ENCODE data around the gene FALEC.

The FALEC gene

DNA sequence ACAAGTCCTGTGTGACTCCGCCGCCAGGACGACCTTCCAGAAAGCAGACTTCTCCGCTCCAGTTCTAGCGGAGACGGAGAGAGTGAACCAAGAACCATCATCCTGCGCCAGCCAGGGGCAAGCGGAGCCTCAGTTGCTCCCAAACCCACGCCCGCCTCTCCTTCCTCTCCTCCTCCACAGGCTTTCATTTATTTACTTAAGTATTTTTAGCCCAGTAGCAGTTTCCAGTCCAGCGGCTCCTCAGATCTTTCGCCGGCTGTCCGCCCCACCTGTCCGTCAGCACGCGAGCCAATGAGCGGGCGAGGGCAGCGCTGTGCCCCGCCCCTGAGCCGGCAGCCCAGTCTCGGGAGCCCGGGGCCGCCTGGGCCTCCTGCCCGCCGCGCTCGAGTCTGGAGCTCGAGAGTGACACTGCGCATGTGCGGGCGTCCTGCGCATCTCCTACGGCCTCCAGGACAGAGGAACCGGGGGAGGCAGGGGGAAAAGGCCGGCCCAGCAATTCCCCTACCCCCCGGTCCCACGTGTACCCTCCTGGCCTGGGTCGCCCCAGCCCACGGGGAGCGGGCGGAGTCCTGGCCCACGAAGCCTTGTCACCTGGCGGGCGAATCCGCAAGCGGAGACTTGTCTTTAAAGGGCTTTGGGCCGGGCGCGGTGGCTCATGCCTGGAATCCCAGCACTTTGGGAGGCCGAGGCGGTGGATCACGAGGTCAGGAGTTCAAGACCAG lies at the start of gene FALEC:
FALEC (plus strand) TSS at position 425 of the 722 bp plus-strand sequence.
- DNase-seq, result peak; percentile 93 to 94

DNA sequence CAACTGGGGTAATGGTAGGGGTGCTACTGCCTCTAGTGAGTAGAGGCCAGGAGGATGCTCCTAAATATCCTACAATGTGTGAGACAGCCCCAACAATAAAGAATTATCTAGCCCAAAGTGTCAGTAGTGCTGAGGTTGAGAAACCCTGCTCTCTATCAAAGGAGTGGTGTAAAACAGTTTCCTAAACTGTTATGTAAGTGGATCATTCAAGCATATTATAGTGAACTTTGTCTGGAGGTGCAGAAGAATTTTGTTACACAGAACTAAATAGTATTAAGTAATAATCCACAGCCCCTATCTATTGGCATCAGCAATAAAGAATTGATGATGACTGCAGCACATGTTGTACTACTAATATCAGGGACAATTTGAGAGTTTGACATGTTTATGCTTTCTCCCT lies 48.6 kb upstream of the FALEC start:
- DNase-seq, result no peak

DNA sequence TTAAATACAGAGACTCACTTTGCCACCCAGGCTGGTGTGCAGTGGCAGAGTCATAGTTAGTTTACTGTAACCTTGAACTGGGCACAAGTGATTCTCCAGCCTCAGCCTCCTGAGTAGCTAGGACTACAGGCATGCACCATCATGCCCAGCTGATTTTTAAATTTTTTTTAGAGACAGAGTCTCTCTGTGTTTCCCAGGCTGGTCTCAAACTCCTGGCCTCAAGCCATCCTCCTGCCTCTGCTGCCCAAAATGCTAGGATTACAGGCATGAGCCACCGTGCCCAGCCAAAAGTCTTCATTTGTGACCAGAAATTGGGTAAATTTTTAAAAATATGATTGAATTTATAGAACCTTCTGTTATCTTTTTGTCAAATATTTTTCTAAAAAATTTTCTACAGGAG lies 46.3 kb upstream of the FALEC start:
- no peak for DNase-seq

DNA sequence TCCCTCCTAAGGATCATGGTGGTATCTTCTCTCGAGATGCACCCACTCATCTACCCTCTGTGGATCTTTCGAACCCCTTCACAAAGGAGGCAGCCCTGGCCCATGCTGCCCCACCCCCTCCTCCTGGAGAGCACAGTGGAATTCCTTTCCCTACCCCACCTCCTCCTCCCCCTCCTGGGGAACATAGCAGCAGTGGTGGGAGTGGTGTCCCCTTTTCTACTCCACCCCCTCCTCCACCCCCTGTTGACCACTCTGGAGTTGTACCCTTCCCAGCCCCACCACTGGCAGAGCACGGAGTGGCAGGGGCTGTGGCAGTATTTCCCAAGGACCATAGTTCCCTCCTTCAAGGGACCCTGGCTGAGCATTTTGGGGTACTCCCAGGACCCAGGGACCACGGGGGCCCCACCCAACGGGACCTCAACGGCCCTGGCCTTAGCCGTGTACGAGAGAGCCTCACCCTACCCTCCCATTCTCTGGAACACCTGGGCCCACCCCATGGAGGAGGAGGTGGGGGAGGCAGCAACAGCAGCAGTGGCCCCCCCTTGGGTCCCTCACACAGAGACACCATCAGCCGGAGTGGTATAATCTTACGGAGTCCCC lies 42.9 kb upstream of the FALEC start:
- no peak for DNase-seq

DNA sequence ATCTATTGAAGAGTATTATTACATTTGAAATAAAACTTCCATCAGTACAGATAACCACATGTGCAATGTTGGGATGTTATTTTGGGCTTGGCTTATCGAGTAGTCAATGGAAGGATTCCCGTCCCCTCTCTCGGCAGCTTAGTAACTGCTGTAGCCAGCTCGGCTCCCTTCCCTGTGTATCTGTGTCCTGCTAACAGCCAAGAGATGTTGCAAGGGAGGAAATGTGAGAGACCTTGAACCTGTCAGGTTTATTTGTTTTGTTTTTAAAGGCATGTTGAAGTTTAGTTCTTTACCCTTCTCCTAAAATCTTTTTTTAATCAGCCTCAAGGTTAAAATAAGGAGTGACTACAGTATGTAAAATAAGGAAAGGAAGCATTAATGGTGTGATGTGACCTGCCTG lies 41.9 kb upstream of the FALEC start:
- no peak for DNase-seq

DNA sequence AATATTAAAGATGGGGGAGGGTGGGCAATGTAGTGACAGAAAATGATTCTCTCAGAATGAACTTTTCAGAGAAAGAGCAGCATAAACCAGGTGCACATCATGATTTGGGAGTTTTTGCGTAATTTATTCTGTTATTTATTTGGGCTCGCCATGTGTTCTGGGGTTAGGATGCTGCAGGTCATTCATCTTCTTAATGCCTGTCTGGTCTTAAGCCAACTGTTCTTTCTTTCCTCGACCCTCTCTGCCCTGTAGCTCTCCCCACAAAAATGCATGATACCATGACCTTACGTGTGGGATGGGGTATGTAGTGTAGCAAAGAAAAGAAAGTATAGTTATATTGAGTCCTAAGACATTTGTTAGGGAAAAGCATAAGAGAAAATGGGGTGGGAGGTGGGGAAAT lies 40.7 kb upstream of the FALEC start:
- DNase-seq, result no peak

DNA sequence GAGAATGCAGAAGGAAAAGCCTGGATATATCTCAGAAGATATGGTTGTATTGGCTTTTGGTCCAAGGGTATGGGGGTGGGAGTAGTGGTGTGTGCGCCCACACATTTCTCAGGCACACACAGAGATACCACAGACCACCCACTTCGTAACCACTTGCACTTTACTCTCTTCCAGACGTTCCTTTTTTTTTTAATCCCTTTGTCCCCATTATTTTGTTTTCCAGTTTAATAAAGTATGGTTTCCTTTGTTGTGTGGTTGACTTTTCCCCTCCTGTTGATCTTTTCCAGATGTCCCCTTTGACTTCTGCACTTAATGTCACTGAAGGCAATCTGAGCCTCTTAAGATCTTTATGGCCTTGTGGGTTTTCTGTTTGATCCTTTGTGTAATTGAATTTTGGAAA lies 38.8 kb upstream of the FALEC start:
- no peak for DNase-seq

DNA sequence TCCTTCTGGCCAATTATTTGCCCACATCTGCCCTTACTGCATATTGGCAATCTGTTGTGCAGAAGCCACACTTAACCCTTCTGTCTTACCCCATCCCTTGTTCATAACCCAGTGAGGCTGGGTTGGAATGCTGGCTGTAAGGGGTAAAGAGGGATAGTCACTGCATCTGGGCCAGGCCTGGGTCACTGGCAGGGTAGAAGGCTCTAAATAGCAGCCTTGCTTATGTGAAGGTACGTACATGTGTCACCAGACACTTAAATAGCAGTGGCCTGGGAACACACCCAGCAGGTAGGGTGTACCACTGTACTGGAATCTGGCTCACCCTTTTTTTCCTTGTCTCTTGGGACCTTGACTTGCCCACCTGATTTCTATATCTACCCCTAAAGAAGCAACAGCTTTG lies 38.2 kb upstream of the FALEC start:
- DNase-seq, result no peak

DNA sequence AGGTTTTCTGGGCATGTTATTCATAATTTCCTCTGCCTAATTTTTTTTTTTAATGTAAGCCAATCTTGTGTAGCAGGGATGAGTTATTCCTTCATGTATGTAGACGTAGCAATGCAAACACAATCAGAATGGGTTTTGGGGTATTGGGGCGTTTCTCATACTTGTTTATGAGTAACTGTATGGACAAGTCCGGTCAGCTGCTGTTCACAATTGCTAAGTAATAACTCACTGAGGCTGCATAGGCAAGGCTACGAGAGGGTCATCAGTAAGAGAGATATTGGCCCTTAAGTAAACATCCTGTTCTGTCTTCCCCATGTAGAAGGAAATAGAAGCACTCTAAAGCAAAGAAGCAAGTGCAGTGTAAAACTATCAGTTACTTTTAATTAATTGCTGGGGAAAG lies 37.8 kb upstream of the FALEC start:
- no peak for DNase-seq

DNA sequence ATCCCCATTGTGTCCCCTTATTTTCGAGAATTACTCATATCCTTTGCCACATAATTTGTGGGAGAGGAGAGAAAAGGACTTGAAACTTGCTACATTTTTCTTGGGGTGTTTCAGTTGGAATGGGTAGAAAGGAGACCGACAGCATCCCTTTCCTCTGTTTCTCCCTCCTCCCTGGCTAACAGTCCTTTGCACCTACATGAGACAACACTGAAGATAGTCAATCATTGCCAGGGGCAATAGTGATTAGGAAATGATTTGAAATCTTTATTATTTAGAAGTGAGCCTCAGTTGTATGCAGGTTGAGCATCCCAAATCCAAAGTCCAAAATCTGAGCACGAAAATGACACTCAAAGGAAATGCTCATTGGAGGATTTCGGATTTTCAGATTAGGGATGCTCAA lies 36.2 kb upstream of the FALEC start:
- no peak for DNase-seq

DNA sequence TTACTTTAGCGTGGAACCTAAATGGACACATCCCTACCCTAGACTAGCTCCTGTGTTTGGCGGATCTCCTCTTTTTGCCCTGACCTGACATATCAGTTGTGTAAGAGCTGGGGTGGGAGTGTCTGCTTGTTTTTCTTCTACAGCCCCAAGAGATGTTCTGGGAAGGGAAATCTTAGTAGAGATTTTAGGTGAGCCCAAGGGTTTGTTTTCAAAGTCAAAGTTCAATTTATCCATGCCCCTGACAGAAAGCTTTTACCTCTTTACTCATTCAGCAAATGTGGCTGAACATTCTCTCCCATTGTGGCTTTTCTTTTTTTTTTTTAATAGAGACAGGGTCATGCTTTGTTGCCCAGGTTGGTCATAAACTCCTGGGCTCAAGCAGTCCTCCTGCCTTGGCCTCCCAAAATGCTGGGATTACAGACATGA lies 35.6 kb upstream of the FALEC start:
- no peak for DNase-seq

DNA sequence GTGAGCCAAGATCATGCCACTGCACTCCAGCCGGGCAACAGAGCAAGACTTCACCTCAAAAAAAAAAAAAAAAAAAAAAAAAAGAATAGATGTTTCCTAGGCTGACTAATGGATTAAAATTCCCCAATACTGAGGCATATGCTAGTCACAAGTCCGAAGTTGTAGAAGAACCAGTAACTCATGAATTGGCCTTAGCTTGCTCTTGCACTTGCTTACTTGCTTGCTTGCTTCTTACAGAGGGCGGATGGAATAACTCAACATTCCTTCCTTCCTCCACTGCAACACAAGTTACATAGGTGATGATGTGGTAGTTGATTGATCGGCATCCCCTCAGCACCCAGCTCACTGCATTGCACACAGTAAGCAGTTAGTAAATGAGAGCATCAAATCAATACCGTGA lies 31.1 kb upstream of the FALEC start:
- DNase-seq, result no peak

DNA sequence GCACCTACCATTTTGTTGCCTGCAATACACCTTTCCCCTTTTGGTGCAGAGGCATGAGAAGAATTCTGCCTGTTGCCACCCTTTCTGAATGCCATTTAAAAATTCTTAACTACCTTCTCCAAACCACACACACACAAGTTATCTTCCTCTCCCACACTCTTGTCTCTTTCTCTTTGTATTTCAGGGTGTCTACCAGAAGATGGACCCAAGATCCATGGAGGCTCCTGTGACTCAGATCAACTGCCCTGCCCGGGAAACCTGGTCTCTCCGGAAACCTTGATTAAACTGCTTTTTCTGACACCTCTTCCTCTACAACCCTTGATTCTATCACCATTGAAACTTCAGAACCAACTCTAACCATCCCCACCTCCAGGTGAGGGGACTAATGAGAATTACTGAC lies 30.7 kb upstream of the FALEC start:
- DNase-seq, result no peak

DNA sequence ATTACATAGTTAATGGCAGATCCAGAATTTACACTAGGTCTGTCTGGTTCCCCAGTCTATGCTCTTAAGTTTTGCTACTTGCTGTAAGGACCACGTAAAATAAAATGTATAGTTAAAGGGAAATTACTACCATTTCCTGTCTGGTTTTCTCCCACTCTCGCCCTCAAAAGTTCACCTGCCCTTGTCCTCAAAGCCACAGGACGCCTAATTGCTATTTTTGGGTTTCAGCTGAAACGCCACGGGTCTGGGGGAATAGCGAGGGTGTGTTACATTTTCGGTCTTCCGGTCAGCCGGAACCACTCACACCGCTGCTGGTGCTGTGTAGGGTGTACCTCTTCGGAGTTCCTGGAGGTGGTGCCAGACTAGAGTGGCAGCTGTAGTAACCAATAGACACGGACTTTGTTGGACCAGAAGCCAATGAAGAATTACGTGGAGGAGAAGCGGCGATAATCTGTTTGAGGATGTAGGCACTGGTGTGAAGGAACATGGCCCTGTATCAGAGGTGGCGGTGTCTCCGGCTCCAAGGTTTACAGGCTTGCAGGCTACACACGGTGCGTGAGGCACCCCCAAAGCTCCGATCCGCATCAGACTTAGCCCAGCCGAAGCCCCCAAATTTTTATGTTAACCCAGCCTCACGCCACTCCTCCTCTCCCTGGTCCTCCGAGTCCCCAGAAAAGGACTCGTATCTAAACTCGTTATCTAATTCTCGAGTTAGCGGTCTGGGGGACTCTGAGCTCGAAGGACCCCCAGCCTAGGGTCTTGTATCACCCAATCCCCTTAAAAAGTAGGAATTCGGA lies 28.4 kb upstream of the FALEC start, which contains the start of gene TARS2:
TARS2 (plus strand) TSS at position 454 of the 797 bp plus-strand sequence; CDS start at position 486, 32 bp downstream.
- peak; percentile 96 to 98 for DNase-seq

DNA sequence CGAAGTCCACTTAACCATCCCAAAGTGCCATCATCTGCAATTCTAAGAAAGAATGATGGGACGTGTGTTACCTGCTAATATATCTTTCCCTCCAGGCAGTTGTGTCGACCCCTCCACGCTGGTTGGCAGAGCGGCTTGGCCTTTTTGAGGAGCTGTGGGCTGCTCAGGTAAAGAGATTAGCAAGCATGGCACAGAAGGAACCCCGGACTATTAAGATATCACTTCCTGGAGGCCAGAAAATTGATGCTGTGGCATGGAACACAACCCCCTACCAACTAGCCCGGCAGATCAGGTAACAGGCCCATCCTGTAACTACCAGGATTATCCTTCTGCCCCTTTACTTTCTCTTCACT lies 27.8 kb upstream of the FALEC start:
- no peak for DNase-seq

DNA sequence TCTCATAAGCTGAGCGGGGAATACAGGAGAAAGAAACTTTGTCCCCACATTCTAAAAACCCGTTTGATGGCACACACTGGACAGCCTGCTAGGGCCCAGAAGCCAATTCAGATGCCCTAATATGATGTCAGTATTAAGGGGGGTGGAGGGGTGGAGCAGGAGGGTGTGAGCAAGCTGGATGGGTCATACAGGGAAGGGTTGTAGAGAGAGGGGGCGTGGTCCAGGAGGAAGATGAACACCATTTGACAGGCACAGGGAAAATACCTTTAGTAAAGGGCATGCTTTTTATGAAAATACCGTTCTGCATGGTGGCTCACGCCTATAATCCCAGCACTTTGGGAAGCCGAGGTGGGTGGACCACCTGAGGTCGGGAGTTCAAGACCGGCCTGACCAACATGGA lies 22.4 kb upstream of the FALEC start:
- no peak for DNase-seq

DNA sequence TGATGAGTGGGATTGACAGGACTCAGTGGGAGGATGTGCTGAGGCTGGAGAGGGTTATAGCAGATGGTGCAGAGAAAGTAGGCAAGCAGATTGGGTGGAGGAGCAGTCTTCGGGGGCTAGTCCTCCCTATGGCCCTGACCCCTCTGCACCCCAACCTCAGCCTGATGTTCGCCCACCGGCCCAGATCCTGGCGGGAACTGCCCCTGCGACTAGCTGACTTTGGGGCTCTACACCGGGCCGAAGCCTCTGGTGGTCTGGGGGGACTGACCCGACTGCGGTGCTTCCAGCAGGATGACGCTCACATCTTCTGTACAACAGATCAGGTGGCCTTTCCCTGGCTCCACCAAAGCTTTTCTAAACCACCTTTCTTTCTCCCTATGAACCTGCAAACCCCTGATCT lies 17.2 kb upstream of the FALEC start:
- no peak for DNase-seq

DNA sequence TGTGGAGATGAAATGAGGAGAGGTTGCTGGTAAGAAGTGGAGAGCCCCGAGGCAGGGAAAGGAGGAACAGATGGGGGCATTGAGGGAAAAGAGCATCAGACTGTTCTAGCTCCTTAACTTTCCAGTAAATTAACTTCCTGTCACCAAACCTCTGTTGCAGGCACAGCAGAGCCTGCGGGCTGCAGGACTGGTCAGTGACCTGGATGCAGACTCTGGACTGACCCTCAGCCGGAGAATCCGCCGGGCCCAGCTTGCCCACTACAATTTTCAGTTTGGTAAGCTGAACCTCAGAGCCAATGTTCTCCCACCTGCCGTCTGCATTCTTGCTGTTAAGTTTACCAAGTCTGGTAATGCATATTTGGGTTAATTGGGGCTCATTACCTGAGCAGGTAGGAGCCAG lies 10.1 kb upstream of the FALEC start:
- DNase-seq, result no peak

DNA sequence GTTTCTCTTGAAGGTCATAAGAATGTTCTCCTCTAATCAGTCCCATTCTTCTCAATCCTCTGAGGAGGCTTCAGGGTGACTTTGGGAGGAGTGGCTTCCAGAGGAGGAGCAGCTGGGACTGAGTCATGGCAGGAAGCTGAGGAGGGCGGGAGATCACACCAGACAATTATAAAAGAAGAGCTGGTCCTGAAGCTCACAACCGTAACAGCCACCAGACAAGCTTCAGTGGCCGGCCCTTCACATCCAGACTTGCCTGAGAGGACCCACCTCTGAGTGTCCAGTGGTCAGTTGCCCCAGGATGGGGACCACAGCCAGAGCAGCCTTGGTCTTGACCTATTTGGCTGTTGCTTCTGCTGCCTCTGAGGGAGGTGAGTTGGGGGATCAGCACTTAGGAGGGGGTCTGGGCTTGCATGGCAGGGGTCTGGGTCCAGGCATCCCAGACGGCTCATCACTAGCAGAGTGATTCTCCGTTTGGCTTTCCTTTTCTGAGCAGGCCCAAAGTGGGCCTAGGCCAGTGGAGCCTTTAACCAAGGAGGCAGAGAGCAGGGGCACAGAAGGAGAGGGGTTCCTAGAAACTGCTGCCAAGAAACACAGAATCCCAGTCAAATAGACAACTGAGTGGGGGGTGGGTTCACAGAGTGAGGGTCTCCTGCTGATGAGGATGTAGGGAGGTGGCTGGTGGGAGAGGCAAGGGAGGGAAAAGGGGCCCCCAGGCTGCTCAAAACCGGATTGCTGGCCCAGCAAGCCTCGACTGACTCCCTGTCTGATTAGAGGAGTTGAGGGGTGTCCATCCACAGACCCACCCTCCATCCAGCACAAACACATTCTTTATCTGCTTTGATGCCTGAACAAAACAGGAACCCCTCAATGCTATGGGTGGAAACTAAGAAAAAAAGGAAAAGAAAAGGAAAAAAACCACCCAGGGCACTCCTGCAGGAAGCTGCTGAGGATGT lies 7.4 kb upstream of the FALEC start, which contains the start of gene ECM1:
ECM1 (plus strand) TSS at position 198 of the 953 bp plus-strand sequence; CDS start at position 299, 101 bp downstream.
- DNase-seq, result peak in 1 of 2 donors; percentile 17

DNA sequence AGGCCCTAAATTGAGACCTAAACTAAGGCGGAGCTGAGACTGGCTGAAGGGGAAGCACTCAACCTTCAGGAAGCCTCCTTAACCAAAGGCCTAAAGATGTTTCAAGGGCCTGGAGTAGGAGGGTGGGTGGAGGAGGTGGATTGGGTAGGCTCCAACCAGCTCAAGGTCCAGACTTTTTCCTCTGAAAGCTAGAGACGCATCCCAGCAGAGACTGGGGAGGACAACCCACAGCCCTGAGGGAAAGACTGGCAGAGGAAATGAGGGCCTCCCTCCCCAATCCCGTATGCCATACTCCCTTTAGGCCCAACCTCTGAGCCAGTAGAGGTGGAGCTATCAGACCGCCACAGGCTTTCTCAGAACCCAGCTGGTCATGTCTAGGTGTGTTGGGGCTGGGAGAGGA lies 6.6 kb upstream of the FALEC start:
- DNase-seq, result no peak

DNA sequence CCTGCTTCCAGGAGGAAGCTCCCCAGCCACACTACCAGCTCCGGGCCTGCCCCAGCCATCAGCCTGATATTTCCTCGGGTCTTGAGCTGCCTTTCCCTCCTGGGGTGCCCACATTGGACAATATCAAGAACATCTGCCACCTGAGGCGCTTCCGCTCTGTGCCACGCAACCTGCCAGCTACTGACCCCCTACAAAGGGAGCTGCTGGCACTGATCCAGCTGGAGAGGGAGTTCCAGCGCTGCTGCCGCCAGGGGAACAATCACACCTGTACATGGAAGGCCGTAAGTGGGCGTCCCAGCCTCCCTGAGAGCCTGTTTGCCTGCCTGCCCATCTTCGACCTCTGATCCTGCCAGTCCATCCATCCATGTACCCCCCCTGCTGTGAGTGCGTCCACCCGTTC lies 4.0 kb upstream of the FALEC start:
- no peak for DNase-seq

DNA sequence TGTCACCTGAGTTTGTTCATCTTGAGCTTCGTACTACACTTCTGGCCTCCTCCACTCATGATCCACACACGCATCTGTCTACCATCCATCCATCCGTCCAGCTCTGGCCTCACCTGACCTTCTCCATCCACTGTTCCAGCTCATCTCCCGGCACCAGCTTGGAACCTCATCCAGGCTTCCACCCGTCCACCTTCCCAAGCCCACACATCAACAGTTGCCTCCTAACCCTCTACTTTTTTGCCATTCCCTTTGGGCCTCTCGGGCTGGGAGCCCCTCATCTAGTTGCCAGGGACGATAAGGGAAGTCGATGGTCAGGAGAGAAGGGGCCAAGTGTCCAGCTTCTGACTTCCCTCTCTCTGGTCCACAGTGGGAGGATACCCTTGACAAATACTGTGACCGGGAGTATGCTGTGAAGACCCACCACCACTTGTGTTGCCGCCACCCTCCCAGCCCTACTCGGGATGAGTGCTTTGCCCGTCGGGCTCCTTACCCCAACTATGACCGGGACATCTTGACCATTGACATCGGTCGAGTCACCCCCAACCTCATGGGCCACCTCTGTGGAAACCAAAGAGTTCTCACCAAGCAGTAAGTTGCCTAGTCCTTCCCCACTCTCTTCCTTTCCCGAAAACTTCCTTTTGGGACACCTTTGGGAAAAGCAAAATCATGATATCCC lies 3.4 kb upstream of the FALEC start:
- DNase-seq, result no peak

Measured in CD4-positive, alpha-beta T cell treated with Interleukin-1 beta for 1 hour (primary cell).